HG03060 (cell line): Measurements from ENCODE around the gene IRF7.

ENCODE experiments used
- ATAC-seq: cut with Tn5 transposase; IDR thresholded peaks from one replicate; pipeline ENCODE4 v1.9.1; 2021; ENCODE audit warnings: low read depth, moderate number of reproducible peaks; ENCODE audit not compliant: unreplicated experiment

The IRF7 gene

DNA sequence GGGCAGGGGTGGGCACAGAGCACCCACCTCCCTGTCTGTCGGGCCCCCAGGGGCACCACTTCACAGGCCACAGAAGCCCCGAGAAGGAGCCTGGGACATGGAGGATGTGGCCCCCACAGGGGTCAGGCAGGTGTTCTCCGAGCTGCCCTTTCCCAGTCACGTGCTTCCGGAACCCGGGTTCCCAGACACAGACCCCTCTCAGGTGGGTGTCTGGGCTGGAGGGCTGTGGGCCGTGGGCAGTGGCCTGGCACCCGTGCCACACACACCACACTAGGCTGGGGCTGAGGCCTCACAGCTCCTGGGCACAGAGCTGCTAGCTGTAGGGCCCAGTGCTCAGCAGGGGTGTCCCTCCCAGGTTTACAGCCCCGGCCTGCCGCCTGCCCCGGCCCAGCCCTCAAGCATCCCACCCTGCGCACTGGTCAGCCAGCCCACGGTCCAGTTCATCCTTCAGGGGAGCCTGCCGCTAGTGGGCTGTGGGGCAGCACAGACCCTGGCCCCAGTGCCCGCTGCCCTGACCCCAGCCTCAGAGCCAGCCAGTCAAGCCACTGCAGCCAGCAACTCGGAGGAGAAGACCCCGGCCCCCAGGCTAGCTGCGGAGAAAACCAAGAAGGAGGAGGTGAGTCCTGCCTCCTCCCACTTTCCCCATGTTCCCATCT is 5.5 kb downstream of the IRF7 start:
- no peak for ATAC-seq

DNA sequence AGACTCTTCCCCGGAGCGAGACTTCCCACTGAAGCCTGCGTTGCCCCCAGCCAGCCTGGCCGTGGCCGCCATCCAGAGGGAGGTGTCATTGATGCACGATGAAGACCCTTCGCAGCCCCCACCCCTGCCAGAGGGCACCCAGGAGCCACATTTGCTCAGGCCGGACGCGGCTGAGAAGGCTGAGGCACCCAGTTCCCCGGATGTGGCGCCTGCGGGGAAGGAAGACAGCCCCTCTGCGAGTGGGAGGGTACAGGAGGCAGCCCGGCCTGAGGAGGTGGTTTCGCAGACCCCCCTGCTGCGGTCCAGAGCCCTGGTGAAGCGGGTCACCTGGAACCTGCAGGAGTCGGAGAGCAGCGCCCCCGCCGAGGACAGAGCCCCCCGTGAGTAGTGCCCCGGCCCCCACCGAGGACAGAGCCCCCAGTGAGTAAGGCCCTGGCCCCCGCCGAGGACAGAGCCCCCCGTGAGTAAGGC is 6.4 kb downstream of the IRF7 start:
- no peak for ATAC-seq

DNA sequence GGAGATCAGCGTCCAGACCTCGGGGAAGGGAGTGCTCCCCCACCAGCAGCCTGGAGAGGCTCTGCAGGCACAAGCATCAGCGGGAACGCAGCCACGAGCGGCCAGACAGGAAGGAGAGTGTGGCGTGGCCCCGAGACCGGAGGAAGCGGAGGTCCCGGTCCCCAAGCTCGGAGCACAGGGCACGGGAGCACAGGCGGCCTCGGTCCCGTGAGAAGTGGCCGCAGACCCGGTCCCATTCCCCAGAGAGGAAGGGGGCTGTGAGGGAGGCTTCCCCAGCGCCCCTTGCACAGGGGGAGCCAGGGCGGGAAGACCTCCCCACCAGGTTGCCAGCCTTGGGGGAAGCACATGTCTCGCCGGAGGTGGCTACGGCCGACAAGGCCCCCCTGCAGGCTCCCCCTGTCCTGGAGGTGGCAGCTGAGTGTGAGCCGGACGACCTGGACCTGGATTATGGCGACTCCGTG is 6.9 kb downstream of the IRF7 start:
- no peak for ATAC-seq

DNA sequence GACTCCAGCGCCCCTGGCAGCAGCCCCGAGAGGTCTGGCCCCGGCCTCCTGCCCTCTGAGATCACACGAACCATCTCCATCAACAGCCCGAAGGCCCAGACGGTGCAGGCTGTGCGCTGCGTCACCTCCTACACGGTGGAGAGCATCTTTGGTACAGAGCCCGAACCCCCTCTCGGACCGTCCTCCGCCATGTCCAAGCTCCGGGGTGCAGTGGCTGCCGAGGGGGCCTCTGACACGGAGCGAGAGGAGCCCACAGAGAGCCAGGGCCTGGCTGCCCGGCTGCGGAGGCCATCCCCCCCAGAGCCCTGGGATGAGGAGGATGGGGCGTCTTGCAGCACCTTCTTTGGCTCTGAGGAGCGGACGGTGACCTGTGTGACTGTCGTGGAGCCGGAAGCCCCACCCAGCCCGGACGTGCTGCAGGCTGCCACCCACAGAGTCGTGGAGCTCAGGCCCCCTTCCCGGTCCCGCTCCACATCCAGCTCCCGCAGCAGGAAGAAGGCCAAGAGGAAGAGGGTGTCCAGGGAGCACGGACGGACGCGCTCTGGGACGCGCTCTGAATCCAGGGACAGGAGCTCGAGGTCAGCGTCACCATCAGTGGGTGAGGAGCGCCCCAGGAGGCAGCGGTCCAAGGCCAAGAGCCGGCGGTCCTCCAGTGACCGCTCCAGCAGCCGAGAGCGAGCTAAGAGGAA is 7.6 kb downstream of the IRF7 start:
- no peak for ATAC-seq

DNA sequence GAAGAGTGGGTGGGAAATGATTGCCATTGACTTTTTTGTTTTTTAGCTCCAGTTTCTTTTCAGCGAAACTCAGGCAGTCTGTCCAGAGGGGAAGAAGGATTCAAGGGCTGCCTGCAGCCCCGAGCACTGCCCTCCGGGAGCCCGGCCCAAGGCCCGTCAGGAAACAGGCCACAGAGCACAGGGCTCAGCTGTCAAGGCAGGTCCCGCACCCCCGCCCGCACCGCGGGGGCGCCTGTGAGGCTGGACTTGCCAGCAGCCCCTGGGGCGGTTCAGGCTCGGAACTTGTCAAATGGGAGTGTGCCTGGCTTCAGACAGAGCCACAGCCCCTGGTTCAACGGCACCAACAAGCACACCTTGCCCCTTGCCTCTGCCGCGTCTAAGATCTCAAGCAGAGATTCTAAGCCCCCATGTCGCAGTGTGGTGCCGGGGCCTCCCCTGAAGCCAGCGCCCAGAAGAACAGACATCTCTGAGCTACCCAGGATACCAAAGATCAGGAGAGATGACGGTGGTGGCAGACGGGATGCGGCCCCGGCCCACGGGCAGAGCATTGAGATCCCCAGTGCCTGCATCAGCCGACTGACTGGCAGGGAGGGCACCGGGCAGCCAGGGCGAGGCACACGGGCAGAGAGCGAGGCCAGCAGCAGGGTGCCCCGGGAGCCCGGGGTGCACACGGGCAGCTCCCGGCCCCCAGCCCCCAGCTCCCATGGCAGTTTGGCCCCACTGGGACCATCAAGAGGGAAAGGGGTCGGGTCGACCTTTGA is 8.6 kb downstream of the IRF7 start:
- ATAC-seq: no peak

DNA sequence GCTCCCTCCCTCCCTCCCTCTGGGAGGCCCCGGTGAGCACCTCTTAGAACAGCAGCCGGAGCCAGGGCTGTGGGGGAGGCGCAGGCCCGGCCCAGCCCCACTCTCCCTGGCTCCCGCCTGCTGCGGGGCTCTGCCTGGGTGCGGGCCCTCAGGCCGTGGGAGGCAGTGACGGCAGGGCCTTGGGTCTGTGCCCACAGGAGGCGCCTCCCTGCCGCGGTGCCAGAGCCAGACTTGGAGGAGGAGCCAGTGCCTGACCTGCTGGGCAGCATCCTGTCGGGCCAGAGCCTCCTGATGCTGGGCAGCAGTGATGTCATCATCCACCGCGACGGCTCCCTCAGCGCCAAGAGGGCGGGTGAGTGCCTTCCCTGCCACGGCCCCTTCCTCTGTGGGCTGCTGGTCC is 9.5 kb downstream of the IRF7 start:
- ATAC-seq: no peak

DNA sequence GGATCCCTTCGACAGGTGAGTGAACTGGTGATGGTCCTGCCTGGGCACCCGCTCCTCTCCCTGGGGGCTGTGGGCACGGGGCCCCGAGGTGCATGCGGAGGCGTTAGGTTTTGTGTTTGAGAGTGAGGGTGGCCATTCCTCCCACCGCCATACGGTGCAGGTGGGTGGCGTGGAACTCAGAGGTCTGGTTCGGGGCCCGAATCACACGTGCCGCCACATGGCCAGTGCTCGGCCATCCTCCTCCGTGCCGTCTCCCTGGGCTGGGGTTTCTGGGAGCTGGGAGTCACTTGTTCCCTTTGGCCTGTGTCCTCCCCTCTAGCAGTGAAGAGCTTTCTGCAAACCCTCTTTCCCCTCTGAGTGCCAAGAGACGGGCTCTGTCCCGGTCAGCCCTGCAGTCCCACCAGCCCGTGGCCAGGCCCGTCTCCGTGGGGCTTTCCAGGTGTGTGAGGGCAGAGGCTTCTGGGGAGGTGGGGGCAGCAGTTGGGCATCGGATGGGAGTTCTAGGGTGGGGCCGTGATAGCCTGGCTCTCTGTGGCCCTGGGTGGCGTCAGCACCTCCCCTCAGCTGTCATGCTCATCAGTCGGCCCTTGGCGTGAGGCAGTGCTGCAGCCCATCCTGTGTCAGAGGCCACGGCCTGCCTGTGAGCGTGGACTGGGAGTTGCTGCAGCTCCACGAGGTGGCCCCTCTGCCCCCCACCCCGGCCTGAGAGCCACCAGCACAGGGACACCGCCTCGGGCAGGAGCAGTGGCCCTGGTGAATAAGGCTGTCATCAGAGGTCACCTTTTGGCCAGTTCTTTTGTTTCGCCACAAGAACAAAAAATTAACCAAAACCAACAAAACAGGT is 10.2 kb downstream of the IRF7 start:
- no peak for ATAC-seq

DNA sequence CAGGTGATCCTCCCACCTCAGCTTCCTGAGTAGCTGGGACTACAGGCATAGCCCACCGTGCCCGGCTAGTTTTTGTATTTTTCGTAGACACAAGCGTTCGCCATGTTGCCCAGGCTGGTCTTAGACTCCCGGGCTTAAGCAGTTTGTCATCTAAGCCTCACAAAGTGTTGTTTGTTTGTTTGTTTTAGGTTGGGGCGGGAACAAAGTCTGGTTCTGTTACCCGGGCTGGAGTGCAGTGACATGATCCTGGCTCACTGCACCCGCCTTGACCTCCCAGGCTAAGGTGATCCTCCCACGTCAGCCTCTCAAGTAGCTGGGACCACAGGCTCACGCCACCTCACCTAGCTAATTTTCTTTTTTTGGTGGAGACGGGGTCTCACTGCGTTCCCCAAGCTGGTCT is 12.6 kb downstream of the IRF7 start:
- ATAC-seq: no peak

DNA sequence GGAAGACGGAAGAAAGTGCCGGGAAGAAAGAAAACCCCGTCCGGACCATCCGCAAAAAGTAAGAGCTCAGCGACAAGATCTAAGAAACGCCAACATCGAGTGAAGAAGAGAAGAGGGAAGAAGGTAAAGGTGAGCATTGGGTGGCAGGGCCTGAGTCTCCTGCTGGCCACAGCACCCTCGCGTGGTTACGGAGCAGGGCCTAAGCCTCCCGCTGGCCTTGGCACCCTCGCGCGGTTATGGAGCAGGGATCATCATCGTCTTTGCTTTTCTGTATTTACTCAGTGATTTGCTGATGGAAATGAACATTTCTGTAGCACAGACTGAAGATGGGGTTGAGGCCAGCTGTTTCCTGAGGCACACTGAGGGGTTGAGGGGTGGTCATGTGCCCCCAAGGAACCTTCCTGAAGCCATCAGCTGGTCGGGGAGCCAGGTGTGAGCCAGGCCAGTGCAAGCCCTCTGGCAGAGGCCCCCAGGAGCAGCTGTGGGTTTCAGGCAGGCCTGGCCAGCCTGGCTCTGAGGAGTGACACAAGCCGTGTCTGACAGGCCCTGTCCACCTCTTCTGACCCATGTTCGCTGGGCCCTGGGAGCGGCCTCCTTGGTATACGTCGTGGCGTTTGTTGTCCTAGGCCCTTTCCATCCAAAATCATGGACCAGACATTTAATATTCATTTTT is 14.0 kb downstream of the IRF7 start:
- no peak for ATAC-seq

DNA sequence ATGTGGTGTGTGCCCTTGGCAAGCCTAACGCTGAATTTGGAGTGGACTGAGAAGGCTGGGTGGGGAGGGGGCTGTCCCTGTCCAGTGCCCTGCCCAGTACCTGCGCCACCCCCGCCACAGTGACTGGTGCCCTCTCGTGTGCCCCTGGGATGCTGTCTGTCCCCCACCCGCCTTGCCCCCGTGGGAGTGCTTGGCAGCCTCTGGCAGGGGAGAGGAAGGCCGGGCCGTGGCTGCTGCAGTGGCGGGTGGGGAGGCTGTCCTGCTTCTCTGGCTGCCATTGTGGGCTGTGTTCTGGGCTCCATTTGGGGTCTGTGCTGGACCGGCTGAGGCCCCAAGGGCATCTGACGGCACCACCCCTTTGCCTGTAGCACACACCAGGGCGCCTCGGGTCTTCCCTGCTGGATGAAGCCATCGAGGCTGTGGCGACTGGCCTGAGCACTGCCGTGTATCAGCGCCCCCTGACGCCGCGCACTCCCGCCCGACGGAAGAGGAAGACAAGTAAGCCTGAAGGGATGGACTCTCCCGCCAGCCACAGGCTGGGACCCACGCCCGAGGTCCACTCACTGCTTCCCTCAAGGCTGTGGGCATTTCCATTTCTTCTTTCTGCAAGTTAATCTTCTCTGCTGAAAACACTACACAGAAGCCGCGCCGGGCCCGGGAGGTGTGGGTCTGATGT is 17.6 kb downstream of the IRF7 start:
- ATAC-seq: no peak

DNA sequence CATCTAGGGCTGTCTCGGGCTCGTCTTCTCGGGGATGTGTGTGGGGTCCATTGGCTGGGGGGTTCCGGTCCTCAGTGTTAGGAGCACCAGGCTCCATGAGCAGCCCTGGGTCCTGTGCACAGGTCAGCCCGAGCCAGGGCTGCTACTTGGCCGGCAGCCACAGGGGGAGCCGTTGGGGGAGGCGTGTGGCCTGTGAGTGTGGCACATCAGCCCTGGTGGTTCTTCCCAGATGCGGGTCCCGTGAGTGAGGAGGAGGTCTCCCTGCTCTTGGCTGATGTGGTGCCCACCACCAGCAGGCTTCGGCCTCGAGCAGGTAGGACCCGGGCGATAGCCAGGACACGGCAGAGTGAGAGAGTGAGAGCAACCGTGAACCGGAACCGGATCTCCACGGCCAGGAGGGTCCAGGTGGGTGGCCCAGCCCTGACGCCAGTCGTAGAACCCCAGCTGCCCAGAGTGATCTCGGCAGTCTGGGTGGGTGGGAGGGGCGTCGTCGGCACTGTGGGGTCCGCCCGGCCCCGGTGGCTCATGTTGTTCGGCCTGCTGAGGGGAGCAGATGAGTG is 18.5 kb downstream of the IRF7 start:
- no peak for ATAC-seq

DNA sequence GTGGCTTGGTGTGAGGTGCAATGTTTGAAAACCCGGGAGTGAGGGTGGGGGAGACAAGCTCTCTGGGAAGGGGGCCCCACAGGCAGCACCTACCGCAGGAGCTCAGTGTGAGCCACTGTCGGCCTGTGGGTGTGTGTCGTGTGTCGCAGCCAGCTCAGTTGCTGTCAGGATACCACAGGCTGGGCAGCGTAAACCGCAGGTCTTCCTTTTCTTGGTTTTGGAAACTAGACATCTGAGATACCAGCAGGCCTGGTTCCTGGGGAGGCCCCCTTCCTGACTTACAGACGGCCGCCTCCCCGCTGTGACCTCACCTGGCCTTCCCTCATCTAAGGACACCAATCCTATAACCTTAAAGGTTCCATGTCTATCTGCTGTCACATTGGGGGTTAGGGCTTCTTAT is 19.4 kb downstream of the IRF7 start:
- ATAC-seq: no peak

DNA sequence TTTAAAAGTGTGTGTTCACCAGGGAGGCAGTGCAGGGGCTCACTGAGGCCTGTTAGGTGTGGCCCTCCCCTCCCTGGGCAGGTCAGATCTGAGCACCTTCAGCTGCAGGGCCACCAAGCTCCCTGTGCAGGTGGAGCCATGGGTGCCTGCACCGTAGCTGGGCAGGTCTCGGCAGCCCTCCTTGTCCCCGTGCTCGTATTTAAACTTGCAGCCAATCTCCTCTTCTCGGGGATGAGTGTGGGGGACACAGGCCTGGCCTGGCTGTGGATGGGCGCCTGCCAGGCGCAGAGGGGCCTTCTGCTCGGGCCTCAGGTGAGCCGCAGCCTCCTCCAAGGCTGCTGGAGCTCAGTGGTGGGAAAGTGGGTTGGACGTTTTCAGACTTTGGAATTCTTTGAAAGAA is 20.4 kb downstream of the IRF7 start:
- ATAC-seq: no peak

DNA sequence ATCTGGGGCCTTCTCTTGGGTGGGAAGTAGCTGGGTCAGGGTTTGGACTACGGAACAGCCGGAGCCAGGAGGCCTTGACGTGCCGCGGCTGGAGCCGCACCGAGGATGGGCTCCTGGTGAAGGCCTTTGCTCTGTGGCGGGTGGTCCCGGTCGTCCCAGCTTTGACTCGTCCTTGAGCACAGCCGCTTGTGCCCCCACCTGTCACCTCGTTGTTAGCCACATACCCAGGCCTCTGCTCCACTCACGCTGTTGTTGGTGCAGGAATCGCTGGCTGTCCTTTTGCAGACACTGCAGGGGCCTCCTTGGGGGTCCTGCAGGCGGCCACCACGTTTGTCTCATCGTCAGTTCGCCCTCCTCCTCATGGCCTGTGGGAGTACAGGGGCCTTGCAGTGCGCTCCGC is 22.4 kb downstream of the IRF7 start:
- no peak for ATAC-seq

DNA sequence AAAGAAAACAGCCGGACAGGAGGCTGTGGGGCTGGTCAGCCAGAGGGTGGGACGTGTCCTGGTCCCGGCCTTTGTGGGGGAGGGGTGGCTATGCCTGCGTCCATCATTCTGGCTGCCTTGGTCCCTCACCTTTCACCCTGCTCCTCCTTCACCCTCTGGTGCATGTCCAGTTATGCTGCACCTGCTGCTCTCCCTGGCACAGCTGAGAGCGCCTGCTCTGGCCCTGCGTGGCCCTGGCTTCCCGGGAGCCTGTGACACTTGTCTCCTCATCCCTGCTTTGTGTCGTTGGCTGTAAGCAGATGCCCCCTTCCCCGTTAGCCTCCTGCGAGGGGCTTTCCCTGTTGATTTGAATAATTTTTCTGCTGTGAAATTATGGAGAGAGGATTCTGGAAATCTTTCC is 22.8 kb downstream of the IRF7 start:
- ATAC-seq: no peak

DNA sequence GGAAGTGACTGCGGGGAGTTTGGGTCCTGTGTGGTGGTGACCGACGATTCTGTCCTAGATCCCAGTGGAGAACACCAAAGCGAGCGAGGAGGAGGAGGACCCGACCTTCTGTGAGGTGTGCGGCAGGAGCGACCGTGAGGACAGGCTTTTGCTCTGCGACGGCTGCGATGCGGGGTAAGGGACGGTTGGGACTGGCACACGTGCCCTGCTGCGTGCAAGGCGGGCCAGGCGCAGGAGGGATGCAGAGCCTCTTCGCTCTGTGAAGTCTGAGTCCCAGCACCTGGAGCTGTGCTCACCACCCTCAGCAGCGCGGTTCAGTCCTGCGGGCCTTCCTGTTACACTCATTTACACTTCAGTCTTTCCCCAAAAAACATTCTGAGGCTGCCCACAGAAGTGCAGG is 23.2 kb downstream of the IRF7 start:
- no peak for ATAC-seq

DNA sequence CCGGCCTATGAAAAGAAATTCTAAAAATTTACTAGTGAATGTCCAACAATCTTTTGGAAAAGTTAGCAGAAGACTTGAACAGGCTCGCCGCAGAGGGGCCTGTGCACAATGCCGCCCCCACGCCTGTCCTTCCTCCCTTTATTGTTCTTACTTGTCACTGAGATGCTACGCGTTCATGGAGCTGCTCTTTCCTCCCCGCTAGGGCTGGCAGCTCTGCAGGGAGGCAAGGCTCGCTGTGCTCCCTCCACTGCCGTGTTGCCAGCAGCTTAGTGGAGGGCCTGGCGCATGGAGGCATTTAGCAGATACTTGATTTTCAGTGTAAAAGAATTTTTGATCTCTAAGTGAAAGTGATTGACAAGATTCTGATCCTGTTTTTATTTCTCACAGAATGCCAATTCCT is 24.8 kb downstream of the IRF7 start:
- ATAC-seq: no peak

DNA sequence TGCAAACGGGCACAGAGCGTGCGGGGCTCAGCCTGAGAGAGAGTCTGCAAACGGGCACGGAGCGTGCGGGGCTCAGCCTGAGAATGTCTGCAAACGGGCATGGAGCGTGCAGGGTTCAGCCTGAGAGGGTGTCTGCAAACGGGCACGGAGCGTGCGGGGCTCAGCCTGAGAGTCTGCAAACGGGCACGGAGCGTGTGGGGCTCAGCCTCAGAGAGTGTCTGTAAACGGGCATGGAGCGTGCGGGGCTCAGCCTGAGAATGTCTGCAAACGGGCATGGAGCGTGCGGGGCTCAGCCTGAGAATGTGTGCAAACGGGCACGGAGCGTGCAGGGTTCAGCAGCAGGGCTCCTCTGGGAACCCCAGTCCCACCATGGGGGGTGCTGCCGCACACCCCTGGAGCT is 26.0 kb downstream of the IRF7 start:
- no peak for ATAC-seq

DNA sequence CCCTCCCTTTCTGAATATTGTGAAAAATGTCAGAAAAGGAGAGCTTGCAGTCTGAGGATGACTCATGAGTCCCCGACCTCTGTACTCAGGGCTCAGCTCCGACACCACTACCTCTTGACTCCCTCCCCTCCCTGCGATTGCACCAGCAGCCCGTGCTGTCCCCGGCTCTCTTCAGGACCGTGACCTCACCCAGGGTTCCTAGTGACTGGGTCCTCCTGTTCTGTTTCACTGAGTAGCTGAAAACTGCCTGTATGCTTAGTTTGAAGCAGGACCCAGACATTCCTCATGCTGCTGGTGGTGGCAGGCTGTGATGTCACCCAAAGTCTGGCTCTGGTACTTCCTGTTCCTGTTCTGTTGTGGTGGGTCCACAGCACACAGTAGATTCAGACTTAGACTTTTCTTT is 27.8 kb downstream of the IRF7 start:
- ATAC-seq: no peak
